GM23248 (cell line): ENCODE measurements around the gene VSTM2B. TPM values are rescaled to one million over a fixed set of nuclear protein-coding genes. Genes with fewer than 3 reads are reported as not detected.

ENCODE experiments used
- DNase-seq: peaks from one replicate; pipeline ENCODE4 v3.0.0-alpha.2; 2015
- H2AFZ ChIP-seq: fragments of 200-600 bp; sonication (generic); 2 replicates; pipeline ENCODE4 v1.6.1; 2016; ENCODE audit warnings: antibody characterized with exemption
- H3F3A ChIP-seq: fragments of 200-600 bp; sonication (generic); 2 replicates; pipeline ENCODE4 v1.6.1; 2016; ENCODE audit warnings: mild to moderate bottlenecking, antibody characterized with exemption, mixed run types; ENCODE audit not compliant: insufficient read depth
- H3K27ac ChIP-seq: fragments of 200-600 bp; sonication (generic); 2 replicates; pipeline ENCODE4 v1.5.1; 2016; ENCODE audit warnings: mild to moderate bottlenecking
- H3K27me3 ChIP-seq: fragments of 200-600 bp; sonication (generic); replicated peaks from 2 replicates; pipeline ENCODE4 v1.6.1; 2016; ENCODE audit warnings: mild to moderate bottlenecking; ENCODE audit not compliant: insufficient read depth
- H3K36me3 ChIP-seq: fragments of 200-600 bp; sonication (generic); 2 replicates; pipeline ENCODE4 v1.6.1; 2016; ENCODE audit warnings: low read depth, mild to moderate bottlenecking
- H3K4me1 ChIP-seq: fragments of 200-600 bp; sonication (generic); 2 replicates; pipeline ENCODE4 v1.6.1; 2016; ENCODE audit warnings: mild to moderate bottlenecking; ENCODE audit not compliant: insufficient read depth
- H3K4me2 ChIP-seq: fragments of 200-600 bp; sonication (generic); one replicate; pipeline ENCODE4 v1.6.1; 2016; ENCODE audit warnings: mild to moderate bottlenecking; ENCODE audit not compliant: unreplicated experiment
- H3K4me3 ChIP-seq: fragments of 200-600 bp; sonication (generic); 2 replicates; pipeline ENCODE4 v1.5.1; 2016; ENCODE audit warnings: mild to moderate bottlenecking
- H3K79me2 ChIP-seq: fragments of 200-600 bp; sonication (generic); 2 replicates; pipeline ENCODE4 v1.6.1; 2016; ENCODE audit warnings: mild to moderate bottlenecking; ENCODE audit not compliant: insufficient read depth
- H3K9ac ChIP-seq: fragments of 200-600 bp; sonication (generic); 2 replicates; pipeline ENCODE4 v1.6.1; 2016; ENCODE audit warnings: mild to moderate bottlenecking
- H3K9me2 ChIP-seq: fragments of 200-600 bp; sonication (generic); 2 replicates; pipeline ENCODE4 v1.6.1; 2016; ENCODE audit warnings: mixed run types, mild to moderate bottlenecking, moderate library complexity; ENCODE audit not compliant: insufficient read depth
- H3K9me3 ChIP-seq: fragments of 200-600 bp; sonication (generic); one replicate; pipeline ENCODE4 v1.6.1; 2017; ENCODE audit warnings: low read depth
- H4K20me1 ChIP-seq: fragments of 200-600 bp; sonication (generic); 2 replicates; pipeline ENCODE4 v1.6.0; 2016; ENCODE audit not compliant: insufficient read depth
- EZH2 ChIP-seq: fragments of 200-600 bp; sonication (generic); IDR thresholded peaks from 2 replicates; pipeline ENCODE4 v1.6.1; 2018; ENCODE audit warnings: antibody characterized with exemption, mild to moderate bottlenecking; ENCODE audit not compliant: insufficient read depth, poor library complexity, severe bottlenecking
- EZH2phosphoT487 ChIP-seq: fragments of 200-600 bp; sonication (generic); IDR thresholded peaks from 2 replicates; pipeline ENCODE4 v1.6.1; 2018; ENCODE audit warnings: antibody characterized with exemption, moderate library complexity, mild to moderate bottlenecking, low read depth; ENCODE audit not compliant: insufficient read depth
- WGBS, 2 experiments: methylation state at CpG; one replicate each; pipeline ENCODE4 v1.1.6; 2015 to 2017; ENCODE audit warnings: low lambda C conversion rate in 2 of 2, low coverage in 1 of 2; ENCODE audit errors: missing lambda C conversion rate in 2 of 2; 5-methylcytosine and 5-hydroxymethylcytosine counted together
- in situ Hi-C: fragments of 300-500 bp; cut with MboI; formaldehyde crosslinking; loops from 2 replicates; pipeline ENCODE4 v1.15.0; 2020
- polyA plus RNA-seq: library from polyadenylated mRNA; unstranded; fragments of >200 nt; fragmentation: Nextera tagmentation; extraction: Ambion mirVana; gene quantifications from 2 replicates; pipeline ENCODE4 v1.2.1, GENCODE V29; 2016
- total RNA-seq: library from RNA; depleted of rRNA; stranded (reverse); fragments of >200 nt; shearing (Covaris generic); gene quantifications from 2 replicates; pipeline ENCODE4 v1.2.3, GENCODE V29; 2014; rRNA removed

The VSTM2B gene
- total RNA-seq (not detected in 2 replicates), polyA plus RNA-seq (not detected in 2 replicates)

GRCh38 chr19:29525901-29526729, at the start of gene VSTM2B:
TSS of gene VSTM2B (plus strand) at chr19:29525994. CDS start at chr19:29526584, 590 bp downstream.
- H3K9me3 ChIP-seq: no peaks in the 10 kb centered on the region
- no peaks in the 10 kb centered on the region for H3K9me2 ChIP-seq
- no peak within 1 kb of the TSS for H3K27ac ChIP-seq
- H3F3A ChIP-seq: no peaks in the 10 kb centered on the region
- H3K27me3 ChIP-seq: peaks cover 66% of the 10 kb centered on the region
- in situ Hi-C loops: no loop called here
- H3K4me1 ChIP-seq: no peaks in the 10 kb centered on the region
- no peak within 1 kb of the TSS for H3K9ac ChIP-seq
- H3K4me3 ChIP-seq: no peak within 1 kb of the TSS
- peak within 1 kb of the TSS; percentile 12 for H3K4me2 ChIP-seq
- WGBS, 2 experiments: 3% methylated on average over 29 to 62 of the region's 104 CpGs
- TF ChIP-seq EZH2 (peak; percentile 52), EZH2phosphoT487 (no peak)
- H4K20me1 ChIP-seq: no peaks in the 10 kb centered on the region
- H3K79me2 ChIP-seq: no peaks in the 10 kb centered on the region
- H2AFZ ChIP-seq: no peak within 1 kb of the TSS
- H3K36me3 ChIP-seq: no peaks in the 10 kb centered on the region
- no peak for DNase-seq

GRCh38 chr19:29476528-29476927, 49.3 kb upstream of the VSTM2B start:
- Histone ChIP-seq H3K79me2 (no peaks in the 10 kb centered on the region), H3K9me3 (no peaks in the 10 kb centered on the region), H3K27ac (no peak overlapping the region), H3K27me3 (0 out of 2 replicates have a peak, but pooled peaks cover 5% of the 10 kb centered on the region), H2AFZ (no peak overlapping the region), H3K4me2 (no peak overlapping the region), H3K36me3 (no peaks in the 10 kb centered on the region), H4K20me1 (no peaks in the 10 kb centered on the region), H3K9ac (no peak overlapping the region), H3F3A (no peaks in the 10 kb centered on the region), H3K4me3 (no peak overlapping the region), H3K4me1 (no peaks in the 10 kb centered on the region), H3K9me2 (no peaks in the 10 kb centered on the region)
- no peak for DNase-seq
- TF ChIP-seq EZH2 (no peak), EZH2phosphoT487 (no peak)
- in situ Hi-C loops: no loop called here
- 27 to 34% methylated on average over 4 of the region's 4 CpGs for WGBS, 2 experiments

GRCh38 chr19:29477831-29478577, 47.8 kb upstream of the VSTM2B start:
- no peak overlapping the region for H2AFZ ChIP-seq
- no peaks in the 10 kb centered on the region for H3K79me2 ChIP-seq
- no peaks in the 10 kb centered on the region for H3K9me3 ChIP-seq
- no peak overlapping the region for H3K4me2 ChIP-seq
- in situ Hi-C loops: no loop called here
- 47 to 49% methylated on average over 16 of the region's 16 CpGs for WGBS, 2 experiments
- no peak overlapping the region for H3K9ac ChIP-seq
- H3K36me3 ChIP-seq: no peaks in the 10 kb centered on the region
- TF ChIP-seq EZH2: no peak
- TF ChIP-seq EZH2phosphoT487: no peak
- 0 out of 2 replicates have a peak, but pooled peaks cover 8% of the 10 kb centered on the region for H3K27me3 ChIP-seq
- H3K4me3 ChIP-seq: no peak overlapping the region
- H4K20me1 ChIP-seq: no peaks in the 10 kb centered on the region
- H3K4me1 ChIP-seq: no peaks in the 10 kb centered on the region
- H3F3A ChIP-seq: no peaks in the 10 kb centered on the region
- no peak for DNase-seq
- no peak overlapping the region for H3K27ac ChIP-seq
- no peaks in the 10 kb centered on the region for H3K9me2 ChIP-seq
